Motor neuron (in vitro differentiated cells): ENCODE measurements around the gene LZIC. TPM values are rescaled to one million over a fixed set of nuclear protein-coding genes. Genes with fewer than 3 reads are reported as not detected.

Source experiments
- ATAC-seq, 8 experiments: fragments of 200-7000 bp; cut with Tn5 transposase; replicated peaks in 6 of 8; 2 replicates each; pipeline ENCODE4 v1.8.0; 2021; ENCODE audit warnings: mild to moderate bottlenecking in 8 of 8, moderate library complexity in 8 of 8
- H3K27ac ChIP-seq, 2 donors: fragments of 250-450 bp; sonication (Bioruptor Pico); 2 replicates each; pipeline ENCODE4 v1.9.0; 2021; ENCODE audit warnings: antibody characterized with exemption in 2 of 2, mild to moderate bottlenecking in 2 of 2, moderate library complexity in 1 of 2
- H3K4me1 ChIP-seq, 2 donors: fragments of 250-450 bp; sonication (Bioruptor Pico); replicated peaks in 1 of 2; 2 replicates each; pipeline ENCODE4 v1.6.1; 2021; ENCODE audit warnings: antibody characterized with exemption in 2 of 2, mild to moderate bottlenecking in 2 of 2, moderate library complexity in 1 of 2
- H3K4me3 ChIP-seq, 5 donors: fragments of 250-450 bp; sonication (Bioruptor Pico); 2 replicates each; pipeline ENCODE4 v1.9.0; 2021; ENCODE audit warnings: antibody characterized with exemption in 5 of 5, mild to moderate bottlenecking in 5 of 5, moderate library complexity in 4 of 5
- WGBS, 10 experiments: fragments of 450-650 bp; shearing (Covaris generic); methylation state at CpG; one replicate each; pipeline ENCODE4 v1.0.0; 2022; 5-methylcytosine and 5-hydroxymethylcytosine counted together
- in situ Hi-C, 9 experiments: fragments of 400-800 bp; cut with MboI; loops; one replicate each; pipeline ENCODE4 v1.15.0; 2021; ENCODE audit warnings: low sequenced_read_pairs in 9 of 9, low pct_unique_long_range_greater_than_20kb in 2 of 9; ENCODE audit not compliant: unreplicated experiment in 9 of 9
- total RNA-seq, 8 experiments: library from RNA; unstranded; fragments of 300-600 nt; gene quantifications; 2 replicates each; pipeline versions ENCODE4 v1.2.3 to v1.2.4, GENCODE V29; 2022

The LZIC gene
- 10 to 100 TPM; 19.0 to 88.2 (median 58.2) TPM for total RNA-seq

DNA sequence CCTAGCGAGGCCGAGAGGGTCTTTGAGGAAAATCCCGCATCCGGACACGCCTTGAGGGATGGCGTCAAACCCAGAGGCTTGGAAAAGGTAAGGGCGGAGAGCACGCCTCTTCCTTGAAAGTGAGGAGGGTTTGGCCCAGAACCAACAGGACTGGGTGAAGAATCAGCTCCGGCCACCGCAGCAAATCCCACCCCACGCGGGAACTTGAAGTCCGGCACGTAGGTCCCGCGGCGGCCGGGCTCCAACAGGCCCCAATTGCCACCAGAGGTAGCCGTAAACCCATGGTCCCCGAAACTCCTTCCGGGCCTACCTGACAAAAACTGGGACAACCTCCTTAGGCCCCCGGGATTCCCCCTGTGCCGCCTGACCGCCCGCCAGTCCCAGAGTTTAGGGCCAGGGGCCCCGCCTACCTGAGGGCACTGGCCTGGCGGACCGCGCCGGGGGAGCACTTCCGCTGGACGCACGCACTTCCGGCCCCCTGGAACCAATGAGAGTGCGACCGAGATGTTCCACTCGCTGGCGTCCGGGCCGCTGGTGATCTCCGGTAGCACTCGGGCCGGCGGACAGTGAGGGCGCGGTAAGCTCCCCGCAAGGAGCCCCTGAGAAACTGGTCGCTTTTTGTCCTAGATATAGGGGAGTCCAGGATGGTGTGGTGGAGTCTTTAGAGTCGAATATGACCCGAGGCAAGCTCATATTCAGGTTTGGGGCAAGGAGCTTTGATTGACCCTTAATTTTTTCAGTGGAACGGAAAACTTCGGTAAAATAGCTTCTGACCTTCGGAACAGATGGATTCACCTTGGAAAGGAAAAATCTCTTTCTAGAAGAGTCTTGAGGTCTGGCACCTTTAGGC is at the start of gene LZIC, which contains the start of gene NMNAT1:
Gene LZIC, minus strand, starts transcription at position 453 of the 850 bp plus-strand sequence. CDS start 6,772 bp downstream, outside the sequence.
Gene NMNAT1, plus strand, starts transcription at position 537 of the 850 bp plus-strand sequence. CDS start 28,599 bp downstream, outside the sequence.
- H3K4me3 ChIP-seq = peak within 1 kb of the TSS; percentile 61 to 88 (median 69)
- peaks cover 9 to 10% of the 10 kb centered on the region in 2 donors for H3K4me1 ChIP-seq
- ATAC-seq = peak; percentile 97 to 100 (median 100)
- H3K27ac ChIP-seq = peak within 1 kb of the TSS; percentile 62 to 86
- 0 to 13% (median 1%) methylated on average over 3 to 38 of the region's 53 CpGs; no CpG with 5 or more reads in 2 of the 10 experiments for WGBS, 10 experiments
- in situ Hi-C loops = loop anchor here in 1 of 9 experiments (25.0 kb wide), 1 partner anchor 469 kb away; no protein-coding TSS in a partner anchor

- in situ Hi-C loops = no loop called here
- WGBS, 10 experiments = 78 to 100% (median 89%) methylated on average over 1 to 5 of the region's 5 CpGs; no CpG with 5 or more reads in 1 of the 10 experiments
- ATAC-seq = no peak
- no peak overlapping the region for H3K4me3 ChIP-seq
- no peak overlapping the region for H3K27ac ChIP-seq
- peaks cover 0 to 2% of the 10 kb centered on the region in 2 donors for H3K4me1 ChIP-seq
Observed at GRCh38 chr1:9992910-9993309, 49.7 kb upstream of the LZIC start.

DNA sequence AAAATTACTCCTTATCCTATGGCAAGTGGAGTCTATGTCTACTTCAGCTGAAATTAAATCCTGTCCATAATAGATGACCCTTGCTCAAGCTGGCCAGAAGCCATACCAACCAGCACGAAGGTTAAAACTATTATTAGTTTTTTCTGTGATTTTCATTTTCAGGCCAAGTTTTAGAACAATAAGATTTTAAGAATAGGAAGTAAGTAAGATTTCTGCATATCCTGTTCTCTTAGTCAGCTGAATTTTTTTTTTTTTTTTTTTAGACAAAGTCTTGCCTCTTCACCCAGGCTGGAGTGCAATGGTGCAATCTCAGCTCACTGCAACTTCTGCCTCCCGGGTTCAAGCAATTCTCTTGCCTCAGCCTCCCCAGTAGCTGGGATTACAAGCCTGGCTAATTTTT is 47.8 kb upstream of the LZIC start:
- in situ Hi-C loops = no loop called here

GRCh38 chr1:9989773-9990172 is 46.6 kb upstream of the LZIC start:
- ATAC-seq = no peak
- in situ Hi-C loops = no loop called here
- H3K4me1 ChIP-seq = no peaks in the 10 kb centered on the region
- no peak overlapping the region for H3K4me3 ChIP-seq
- WGBS, 10 experiments = 40 to 100% (median 90%) methylated on average over 1 to 4 of the region's 5 CpGs; no CpG with 5 or more reads in 4 of the 10 experiments
- H3K27ac ChIP-seq = no peak overlapping the region

More for the DNA sequence above, 47.8 kb upstream of the LZIC start:
- 23 to 100% (median 93%) methylated on average over 1 to 2 of the region's 2 CpGs; no CpG with 5 or more reads in 3 of the 10 experiments for WGBS, 10 experiments
- no peak overlapping the region for H3K4me3 ChIP-seq
- no peaks in the 10 kb centered on the region for H3K4me1 ChIP-seq
- H3K27ac ChIP-seq = no peak overlapping the region
- no peak for ATAC-seq

GRCh38 chr1:9985001-9985400 is 41.8 kb upstream of the LZIC start:
- in situ Hi-C loops = no loop called here
- no peak overlapping the region for H3K4me3 ChIP-seq
- H3K27ac ChIP-seq = no peak overlapping the region
- 0 to 87% (median 61%) methylated on average over 1 to 6 of the region's 6 CpGs; no CpG with 5 or more reads in 3 of the 10 experiments for WGBS, 10 experiments
- no peak for ATAC-seq
- H3K4me1 ChIP-seq = no peaks in the 10 kb centered on the region

GRCh38 chr1:9984253-9984652 is 41.1 kb upstream of the LZIC start:
- no peak overlapping the region for H3K27ac ChIP-seq

GRCh38 chr1:9960706-9961562 is 17.7 kb upstream of the LZIC start:
- Histone ChIP-seq H3K27ac (no peak overlapping the region), H3K4me1 (no peaks in the 10 kb centered on the region), H3K4me3 (no peak overlapping the region)
- 20 to 100% (median 63%) methylated on average over 1 to 10 of the region's 12 CpGs for WGBS, 10 experiments
- in situ Hi-C loops = no loop called here
- ATAC-seq = peak in 3 of 8 experiments; percentile 97 to 99 (median 98)

More at GRCh38 chr1:9984253-9984652, 41.1 kb upstream of the LZIC start:
- 63 to 100% (median 92%) methylated on average over 2 to 5 of the region's 5 CpGs; no CpG with 5 or more reads in 1 of the 10 experiments for WGBS, 10 experiments
- no peak overlapping the region for H3K4me3 ChIP-seq
- ATAC-seq = no peak
- in situ Hi-C loops = no loop called here
- no peaks in the 10 kb centered on the region for H3K4me1 ChIP-seq

GRCh38 chr1:9960011-9960410 is 16.8 kb upstream of the LZIC start:
- WGBS, 10 experiments = 42 to 96% (median 93%) methylated on average over 2 to 4 of the region's 4 CpGs; no CpG with 5 or more reads in 1 of the 10 experiments
- no peak for ATAC-seq
- H3K27ac ChIP-seq = no peak overlapping the region
- in situ Hi-C loops = no loop called here
- no peaks in the 10 kb centered on the region for H3K4me1 ChIP-seq
- no peak overlapping the region for H3K4me3 ChIP-seq

GRCh38 chr1:9957726-9958125 is 14.5 kb upstream of the LZIC start:
- Histone ChIP-seq H3K27ac (no peak overlapping the region), H3K4me1 (no peaks in the 10 kb centered on the region), H3K4me3 (no peak overlapping the region)
- no peak for ATAC-seq
- 79 to 93% (median 88%) methylated on average over 2 to 8 of the region's 8 CpGs for WGBS, 10 experiments
- in situ Hi-C loops = no loop called here

GRCh38 chr1:9946315-9946714 is 3.1 kb upstream of the LZIC start:
- peaks cover 15 to 19% of the 10 kb centered on the region in 2 donors for H3K4me1 ChIP-seq
- ATAC-seq = no peak
- in situ Hi-C loops = loop anchor here in 1 of 9 experiments (25.0 kb wide), 1 partner anchor 466 kb away; no protein-coding TSS in a partner anchor
- WGBS, 10 experiments = 67 to 100% (median 94%) methylated on average over 1 to 2 of the region's 2 CpGs; no CpG with 5 or more reads in 2 of the 10 experiments
- no peak overlapping the region for H3K27ac ChIP-seq
- no peak overlapping the region for H3K4me3 ChIP-seq

DNA sequence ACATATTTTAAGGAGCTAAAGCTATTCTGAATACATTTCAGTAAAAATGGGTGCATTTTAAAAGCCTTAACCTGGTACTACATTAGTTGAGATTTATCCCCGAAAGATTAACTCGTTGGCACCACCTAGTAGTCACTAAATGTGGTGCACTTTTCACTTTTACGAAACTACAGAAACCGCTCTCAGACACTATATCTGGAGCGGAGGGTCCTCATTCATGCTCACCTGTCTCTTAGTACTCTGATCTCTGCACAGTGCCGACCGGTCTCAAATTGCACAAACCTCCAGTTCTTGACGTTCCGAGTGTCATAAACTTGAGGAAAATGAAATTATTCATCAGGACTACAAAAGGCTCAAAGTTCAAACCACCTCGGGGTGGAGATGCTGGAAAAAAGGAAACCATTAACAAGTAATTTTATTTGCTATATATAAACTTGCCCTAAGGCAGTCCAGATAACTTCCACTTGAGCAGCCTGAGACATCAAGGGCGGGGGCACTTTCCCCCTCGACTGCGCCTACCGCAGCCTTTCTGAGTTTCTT is 722 bp downstream of the LZIC start:
- in situ Hi-C loops = loop anchor here in 1 of 9 experiments (25.0 kb wide), 1 partner anchor 470 kb away; no protein-coding TSS in a partner anchor
- ATAC-seq = peak in 3 of 8 experiments; percentile 9 to 37 (median 30)
- H3K4me3 ChIP-seq = peak overlapping the region; percentile 61 to 88 (median 69)
- H3K4me1 ChIP-seq = peaks cover 9 to 10% of the 10 kb centered on the region in 2 donors
- 0 to 11% (median 1%) methylated on average over 2 to 14 of the region's 14 CpGs; no CpG with 5 or more reads in 1 of the 10 experiments for WGBS, 10 experiments
- peak overlapping the region; percentile 62 to 86 for H3K27ac ChIP-seq
